GM12891 (cell line): Measurements from ENCODE around the gene SLC12A6.

Experiments
- DNase-seq: peaks from one replicate; pipeline ENCODE4 v3.0.0; 2011; ENCODE audit warnings: low spot score; ENCODE audit not compliant: insufficient read length
- FAIRE-seq: peaks from 2 replicates; lab custom pipeline; 2011; peaks lifted over from hg19 to GRCh38; lab: Jason Lieb, UNC
- PAX5 ChIP-seq: IDR thresholded peaks from 2 replicates; pipeline ENCODE4 v1.6.1; 2011; ENCODE audit warnings: low read length, moderate library complexity, mild to moderate bottlenecking; ENCODE audit not compliant: insufficient read depth, severe bottlenecking
- POLR2A ChIP-seq: IDR thresholded peaks from 2 replicates; pipeline ENCODE4 v1.6.1; 2011; ENCODE audit warnings: low read depth, low read length, control low read depth
- POLR2AphosphoS5 ChIP-seq: IDR thresholded peaks from 2 replicates; pipeline ENCODE4 v1.6.1; 2011; ENCODE audit warnings: low read depth, low read length, control low read depth
- POU2F2 ChIP-seq: IDR thresholded peaks from 2 replicates; pipeline ENCODE4 v1.6.1; 2011; ENCODE audit warnings: low read depth, mild to moderate bottlenecking, control low read depth, low read length, moderate library complexity
- SPI1 ChIP-seq: IDR thresholded peaks from 2 replicates; pipeline ENCODE4 v1.6.1; 2011; ENCODE audit warnings: low read depth, low read length, control low read depth
- TAF1 ChIP-seq: IDR thresholded peaks from 2 replicates; pipeline ENCODE4 v1.6.1; 2011; ENCODE audit warnings: low read depth, low read length, control low read depth

SLC12A6 gene

GRCh38 chr15:34330279-34330678, 7.3 kb downstream of the SLC12A6 start:
- TF ChIP-seq PAX5 (no peak), TAF1 (no peak), POLR2A (no peak), SPI1 (no peak), POU2F2 (no peak), POLR2AphosphoS5 (no peak)
- peak; percentile 75 for FAIRE-seq
- no peak for DNase-seq

GRCh38 chr15:34329006-34329405, 8.6 kb downstream of the SLC12A6 start:
- peak; percentile 41 for FAIRE-seq
- no peak for DNase-seq
- TF ChIP-seq POU2F2 (no peak), POLR2AphosphoS5 (no peak), SPI1 (no peak), PAX5 (no peak), TAF1 (no peak), POLR2A (no peak)

- TF ChIP-seq TAF1 (no peak), SPI1 (no peak), POU2F2 (no peak), POLR2AphosphoS5 (no peak), POLR2A (no peak), PAX5 (no peak)
- FAIRE-seq (no peak), DNase-seq (no peak)
These were observed 9.7 kb downstream of the SLC12A6 start for GRCh38 chr15:34327906-34328305.

- no peak for DNase-seq
- no peak for TF ChIP-seq PAX5
- no peak for TF ChIP-seq POLR2A
- TF ChIP-seq SPI1, result no peak
- TF ChIP-seq POLR2AphosphoS5, result no peak
- no peak for TF ChIP-seq POU2F2
- no peak for FAIRE-seq
These were observed 12.2 kb downstream of the SLC12A6 start for GRCh38 chr15:34325368-34325767.

- peak; percentile 78 for FAIRE-seq
These were observed 12.6 kb downstream of the SLC12A6 start for GRCh38 chr15:34324933-34325332.

GRCh38 chr15:34323217-34323616, 14.4 kb downstream of the SLC12A6 start:
- DNase-seq, result no peak
- FAIRE-seq, result no peak
- TF ChIP-seq TAF1, result no peak
- TF ChIP-seq SPI1, result no peak
- TF ChIP-seq POLR2AphosphoS5, result no peak
- TF ChIP-seq POLR2A, result no peak
- no peak for TF ChIP-seq POU2F2
- no peak for TF ChIP-seq PAX5

More at GRCh38 chr15:34324933-34325332, 12.6 kb downstream of the SLC12A6 start:
- no peak for DNase-seq
- TF ChIP-seq POLR2AphosphoS5 (no peak), POLR2A (no peak), TAF1 (no peak), SPI1 (no peak), PAX5 (no peak), POU2F2 (no peak)

GRCh38 chr15:34318277-34319079, 19.1 kb downstream of the SLC12A6 start:
- FAIRE-seq, result peak; percentile 78
- DNase-seq, result no peak

GRCh38 chr15:34314491-34315490, 22.8 kb downstream of the SLC12A6 start:
- no peak for DNase-seq
- TF ChIP-seq TAF1, result no peak
- TF ChIP-seq POLR2A, result no peak
- no peak for TF ChIP-seq SPI1
- no peak for TF ChIP-seq POU2F2
- no peak for TF ChIP-seq PAX5
- TF ChIP-seq POLR2AphosphoS5, result no peak
- FAIRE-seq, result peak; percentile 50

More at GRCh38 chr15:34318277-34319079, 19.1 kb downstream of the SLC12A6 start:
- no peak for TF ChIP-seq PAX5
- no peak for TF ChIP-seq POU2F2
- TF ChIP-seq POLR2A, result no peak
- no peak; the same call in 1 of the 2 replicates for TF ChIP-seq TAF1
- no peak for TF ChIP-seq SPI1
- no peak for TF ChIP-seq POLR2AphosphoS5

GRCh38 chr15:34311563-34311962, 26.0 kb downstream of the SLC12A6 start:
- TF ChIP-seq PAX5 (no peak), POLR2A (no peak), POU2F2 (no peak), POLR2AphosphoS5 (no peak), TAF1 (no peak), SPI1 (no peak)
- no peak for FAIRE-seq
- no peak for DNase-seq
